ENCODE results near the gene ARHGAP8.

The ARHGAP8 gene

GRCh38 chr22:44752285-44753188 is at the start of gene ARHGAP8:
ARHGAP8 (plus strand) TSS chr22:44752575; CDS start chr22:44786528, 33,953 bp downstream.
- DNase-seq (ENCODE audit: low read depth) = no peak

- no peak for DNase-seq (ENCODE audit: low read depth)
These were observed 49.0 kb upstream of the ARHGAP8 start for GRCh38 chr22:44703255-44703870.

GRCh38 chr22:44704159-44705021 is 48.0 kb upstream of the ARHGAP8 start:
- DNase-seq (ENCODE audit: low read depth) = no peak

GRCh38 chr22:44705022-44705297 is 47.4 kb upstream of the ARHGAP8 start:
- DNase-seq (ENCODE audit: low read depth) = no peak

- DNase-seq (ENCODE audit: low read depth) = no peak
These were observed 45.9 kb upstream of the ARHGAP8 start for GRCh38 chr22:44706488-44706887.

- DNase-seq (ENCODE audit: low read depth) = no peak
These were observed 45.2 kb upstream of the ARHGAP8 start for GRCh38 chr22:44707178-44707577.

GRCh38 chr22:44707752-44708151 is 44.6 kb upstream of the ARHGAP8 start:
- no peak for DNase-seq (ENCODE audit: low read depth)

- DNase-seq (ENCODE audit: low read depth) = no peak
These were observed 42.4 kb upstream of the ARHGAP8 start for GRCh38 chr22:44709881-44710392.

GRCh38 chr22:44710474-44711240 is 41.7 kb upstream of the ARHGAP8 start:
- DNase-seq (ENCODE audit: low read depth) = no peak

GRCh38 chr22:44711241-44711560 is 41.2 kb upstream of the ARHGAP8 start:
- no peak for DNase-seq (ENCODE audit: low read depth)

GRCh38 chr22:44711690-44712555 is 40.5 kb upstream of the ARHGAP8 start:
- no peak for DNase-seq (ENCODE audit: low read depth)

- no peak for DNase-seq (ENCODE audit: low read depth)
These were observed 39.4 kb upstream of the ARHGAP8 start for GRCh38 chr22:44712962-44713361.

- DNase-seq (ENCODE audit: low read depth) = no peak
These were observed 37.5 kb upstream of the ARHGAP8 start for GRCh38 chr22:44714703-44715350.

- no peak for DNase-seq (ENCODE audit: low read depth)
These were observed 34.0 kb upstream of the ARHGAP8 start for GRCh38 chr22:44718418-44718817.

GRCh38 chr22:44719586-44720368 is 32.6 kb upstream of the ARHGAP8 start:
- DNase-seq (ENCODE audit: low read depth) = no peak

- no peak for DNase-seq (ENCODE audit: low read depth)
These were observed 31.2 kb upstream of the ARHGAP8 start for GRCh38 chr22:44721213-44721612.

GRCh38 chr22:44722611-44723010 is 29.8 kb upstream of the ARHGAP8 start:
- no peak for DNase-seq (ENCODE audit: low read depth)

GRCh38 chr22:44723801-44724200 is 28.6 kb upstream of the ARHGAP8 start:
- no peak for DNase-seq (ENCODE audit: low read depth)

GRCh38 chr22:44724416-44724815 is 28.0 kb upstream of the ARHGAP8 start:
- no peak for DNase-seq (ENCODE audit: low read depth)

GRCh38 chr22:44724859-44725258 is 27.5 kb upstream of the ARHGAP8 start:
- no peak for DNase-seq (ENCODE audit: low read depth)

Data from stimulated activated CD8-positive, alpha-beta memory T cell treated with anti-CD3 and anti-CD28 coated beads, Interleukin-15, amount 100 ng/mL, for 1 hour (primary cell).